ENCODE results near the gene ITIH5.

- TF ChIP-seq CTCF (IDR thresholded peaks at IDR 0.05) (no peak), POLR2A (IDR thresholded peaks at IDR 0.05) (no peak), POLR2AphosphoS5 (IDR thresholded peaks at IDR 0.05) (no peak), EP300 (IDR thresholded peaks at IDR 0.05) (no peak)
These were observed 89.6 kb downstream of the ITIH5 start for GRCh38 chr10:7577176-7577575.
